SH-SY5Y (cell line): Measurements from ENCODE around the gene FAM111B.
"Not testable (repeated sequence)": the region's sequence is repeated elsewhere in the genome, so short reads cannot be mapped to it uniquely, and the experiment has no call there.

ENCODE experiments used
- GATA2 ChIP-seq: IDR thresholded peaks from 2 replicates; pipeline ENCODE4 v1.6.1; 2011; ENCODE audit warnings: mild to moderate bottlenecking, low read depth, low read length
- GATA3 ChIP-seq: IDR thresholded peaks from 2 replicates; pipeline ENCODE4 v1.6.1; 2011; ENCODE audit warnings: low read depth, mild to moderate bottlenecking, low read length, moderate library complexity

DNA sequence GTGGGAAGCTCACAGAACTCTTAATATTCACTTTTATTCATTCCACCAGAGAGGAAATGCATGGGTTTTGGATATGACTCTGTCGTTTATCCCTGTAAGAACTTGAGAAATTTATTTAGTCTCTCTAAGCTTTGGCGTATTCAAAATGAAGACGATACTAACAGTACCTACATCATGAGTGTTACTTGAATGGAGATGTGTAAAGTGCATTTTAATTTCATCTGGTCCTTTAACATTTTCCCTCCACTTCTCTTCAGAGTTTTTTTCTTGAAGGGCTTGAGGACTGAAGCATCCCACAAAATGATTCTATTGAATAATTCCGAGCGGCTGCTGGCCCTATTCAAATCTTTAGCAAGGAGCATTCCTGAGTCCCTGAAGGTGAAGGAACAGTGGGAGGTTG is 21.0 kb upstream of the FAM111B start, which contains the start of gene GLYATL1B:
- not testable (repeated sequence) for TF ChIP-seq GATA3, GATA2
